GM12865 (cell line): ENCODE results near the gene TMEM87B.

ENCODE experiments used
- DNase-seq: peaks from one replicate; pipeline ENCODE4 v3.0.0; 2010; ENCODE audit warnings: low read depth
- H3K4me3 ChIP-seq: 2 replicates; pipeline ENCODE4 v1.5.1; 2011; ENCODE audit warnings: mild to moderate bottlenecking, low read depth, low read length, control low read depth
- CTCF ChIP-seq: IDR thresholded peaks from 2 replicates; pipeline ENCODE4 v1.5.1; 2011; ENCODE audit warnings: low read length, control low read depth, low read depth, inconsistent platforms; ENCODE audit not compliant: insufficient read depth; ENCODE audit errors: missing control alignments

TMEM87B gene

GRCh38 chr2:112046231-112046630, 8.8 kb upstream of the TMEM87B start:
- DNase-seq = no peak
- H3K4me3 ChIP-seq = no peak overlapping the region
- no peak for TF ChIP-seq CTCF

GRCh38 chr2:112047537-112048235, 7.4 kb upstream of the TMEM87B start:
- H3K4me3 ChIP-seq = no peak overlapping the region
- DNase-seq = no peak

GRCh38 chr2:112048236-112048592, 6.9 kb upstream of the TMEM87B start:
- DNase-seq = no peak
- TF ChIP-seq CTCF = no peak
- H3K4me3 ChIP-seq = no peak overlapping the region

More at GRCh38 chr2:112047537-112048235, 7.4 kb upstream of the TMEM87B start:
- no peak for TF ChIP-seq CTCF

GRCh38 chr2:112048887-112049286, 6.2 kb upstream of the TMEM87B start:
- no peak overlapping the region for H3K4me3 ChIP-seq
- peak; percentile 60 for TF ChIP-seq CTCF
- DNase-seq = peak; percentile 64

- TF ChIP-seq CTCF = no peak
- DNase-seq = no peak
- no peak overlapping the region for H3K4me3 ChIP-seq
Observed at GRCh38 chr2:112050316-112050715, 4.8 kb upstream of the TMEM87B start.

- no peak for TF ChIP-seq CTCF
- H3K4me3 ChIP-seq = peak overlapping the region; percentile 55
- peak; percentile 98 for DNase-seq
Observed at GRCh38 chr2:112053917-112054846, 887 bp upstream of the TMEM87B start.
